CD14-positive monocyte (primary cell): ENCODE measurements around the gene PRKN. TPM values are rescaled to one million over a fixed set of nuclear protein-coding genes. Genes with fewer than 3 reads are reported as not detected.

Experiments used
- DNase-seq, 3 donors: peaks; one replicate each; pipeline ENCODE4 v3.0.0-alpha.2; 2011 to 2022
- H2AFZ ChIP-seq: 2 replicates; pipeline ENCODE4 v1.6.0; 2012; ENCODE audit warnings: mild to moderate bottlenecking, low read depth, low read length, inconsistent platforms; ENCODE audit not compliant: insufficient read depth, poor library complexity, severe bottlenecking
- H3K27ac ChIP-seq, 2 donors: 1 replicate in 1 of 2; 2 replicates in 1 of 2; pipeline ENCODE4 v1.5.1; 2012 to 2013; ENCODE audit warnings: low read length in 2 of 2, control low read depth in 1 of 2, inconsistent platforms in 1 of 2, low read depth in 1 of 2, mild to moderate bottlenecking in 1 of 2
- H3K27me3 ChIP-seq, 2 donors: one replicate each; pipeline versions ENCODE4 v1.6.0 to v1.6.1; 2011 to 2013; ENCODE audit warnings: low read length in 2 of 2; ENCODE audit not compliant: control insufficient read depth in 2 of 2, insufficient read depth in 2 of 2
- H3K36me3 ChIP-seq, 2 donors: replicated peaks in 1 of 2; 1 replicate in 1 of 2; 2 replicates in 1 of 2; pipeline versions ENCODE4 v1.5.1 to v1.6.1; 2012 to 2013; ENCODE audit warnings: low read length in 2 of 2, control low read depth in 1 of 2, inconsistent platforms in 1 of 2, mild to moderate bottlenecking in 1 of 2; ENCODE audit not compliant: insufficient read depth in 2 of 2, control insufficient read depth in 1 of 2
- H3K4me1 ChIP-seq, 2 donors: 1 replicate in 1 of 2; 2 replicates in 1 of 2; pipeline versions ENCODE4 v1.5.1 to v1.6.1; 2012 to 2013; ENCODE audit warnings: low read length in 2 of 2, control low read depth in 1 of 2, inconsistent platforms in 1 of 2, mild to moderate bottlenecking in 1 of 2, moderate library complexity in 1 of 2; ENCODE audit not compliant: insufficient read depth in 2 of 2, control insufficient read depth in 1 of 2
- H3K4me2 ChIP-seq: replicated peaks from 2 replicates; pipeline ENCODE3; 2012; ENCODE audit warnings: low read length, moderate library complexity, mild to moderate bottlenecking; ENCODE audit not compliant: poor library complexity, severe bottlenecking; ENCODE audit errors: extremely low read depth
- H3K4me3 ChIP-seq, 3 experiments: fragments of 200-600 bp in 1 of 3; sonication (generic) in 1 of 3; replicated peaks in 1 of 3; 1 replicate in 2 of 3; 2 replicates in 1 of 3; pipeline ENCODE4 v1.5.1; 2011 to 2013; ENCODE audit warnings: low read length in 3 of 3, mild to moderate bottlenecking in 3 of 3, control low read depth in 2 of 3, low read depth in 2 of 3, inconsistent platforms in 1 of 3, moderate library complexity in 1 of 3
- H3K79me2 ChIP-seq: 2 replicates; pipeline ENCODE4 v1.6.0; 2012; ENCODE audit warnings: mild to moderate bottlenecking, control low read depth, inconsistent platforms, low read length, moderate library complexity; ENCODE audit not compliant: insufficient read depth
- H3K9ac ChIP-seq: 2 replicates; pipeline ENCODE4 v1.6.0; 2017; ENCODE audit warnings: low read length, mild to moderate bottlenecking; ENCODE audit not compliant: insufficient read depth, poor library complexity, severe bottlenecking
- H3K9me3 ChIP-seq, 2 donors: replicated peaks in 1 of 2; 1 replicate in 1 of 2; 2 replicates in 1 of 2; pipeline versions ENCODE4 v1.5.1 to v1.6.1; 2012 to 2013; ENCODE audit warnings: low read length in 2 of 2, control low read depth in 1 of 2; ENCODE audit not compliant: control insufficient read depth in 1 of 2, insufficient read depth in 1 of 2
- H4K20me1 ChIP-seq: 2 replicates; pipeline ENCODE4 v1.6.0; 2012; ENCODE audit warnings: mild to moderate bottlenecking, low read length, control low read depth, moderate library complexity; ENCODE audit not compliant: insufficient read depth
- H3K27ac Mint-ChIP-seq, 7 donors: one replicate each; pipeline ENCODE4 v1.8.0; 2020; ENCODE audit warnings: mild to moderate bottlenecking in 7 of 7, mixed read lengths in 7 of 7, moderate library complexity in 6 of 7, inconsistent platforms in 2 of 7
- H3K27me3 Mint-ChIP-seq, 3 donors: one replicate each; pipeline ENCODE4 v1.8.0; 2021 to 2022; ENCODE audit warnings: low read depth in 3 of 3, mild to moderate bottlenecking in 3 of 3, mixed read lengths in 3 of 3, moderate library complexity in 3 of 3, inconsistent platforms in 1 of 3
- H3K36me3 Mint-ChIP-seq, 2 donors: one replicate each; pipeline ENCODE4 v1.8.0; 2020; ENCODE audit warnings: mixed read lengths in 2 of 2, inconsistent platforms in 1 of 2, mild to moderate bottlenecking in 1 of 2
- H3K4me1 Mint-ChIP-seq: one replicate; pipeline ENCODE4 v1.8.0; 2020; ENCODE audit warnings: mild to moderate bottlenecking, mixed read lengths
- H3K4me3 Mint-ChIP-seq, 2 donors: one replicate each; pipeline ENCODE4 v1.8.0; 2020; ENCODE audit warnings: mild to moderate bottlenecking in 2 of 2, mixed read lengths in 2 of 2, moderate library complexity in 1 of 2
- H3K9me3 Mint-ChIP-seq, 7 donors: one replicate each; pipeline ENCODE4 v1.8.0; 2020 to 2022; ENCODE audit warnings: mixed read lengths in 7 of 7, mild to moderate bottlenecking in 6 of 7, moderate library complexity in 6 of 7, inconsistent platforms in 2 of 7
- WGBS: methylation state at CpG from one replicate; pipeline ENCODE4 v1.1.5; 2013; ENCODE audit warnings: missing lambda C conversion rate; ENCODE audit not compliant: insufficient coverage; 5-methylcytosine and 5-hydroxymethylcytosine counted together
- intact Hi-C, 2 donors: fragments of 100-400 bp; cut with micrococcal nuclease; formaldehyde crosslinking; loops; one replicate each; pipeline versions ENCODE4 v1.15.0 to v1.15.1; 2023
- polyA plus RNA-seq, 3 donors: library from polyadenylated mRNA; depleted of rRNA in 1 of 3; unstranded in 2 of 3; stranded (reverse) in 1 of 3; fragments of 300-500 nt in 2 of 3; fragments of >200 nt in 1 of 3; fragmentation: Illumina TruSeq in 2 of 3; gene quantifications; 1 replicate in 2 of 3; 2 replicates in 1 of 3; pipeline ENCODE4 v1.2.3, GENCODE V29; 2012 to 2021
- TF ChIP-seq, protein P1 (sequence below): fragments of 200-600 bp; IDR thresholded peaks from one replicate; pipeline ENCODE4 v1.8.0; 2022; ENCODE audit warnings: antibody characterized with exemption, mild to moderate bottlenecking

PRKN gene
- polyA plus RNA-seq, 3 donors, result 0.19 to 0.21 TPM; not detected in 1

DNA sequence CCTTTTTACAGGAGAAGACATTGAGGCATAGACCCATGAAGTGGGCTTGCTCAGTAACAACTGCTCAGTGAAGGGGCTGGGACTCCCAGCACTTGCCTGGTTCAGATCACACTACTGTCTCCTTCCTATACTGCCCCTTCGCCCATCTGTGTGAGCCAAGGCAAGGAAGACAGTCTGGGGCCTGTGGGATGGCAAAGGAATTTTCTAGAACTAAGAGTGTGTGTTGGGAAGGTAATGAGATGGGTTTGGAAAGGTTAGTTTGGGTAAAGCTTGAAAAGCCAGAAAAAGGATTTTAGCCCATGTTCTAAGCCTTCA lies 1240.4 kb downstream of the PRKN start:
- Histone ChIP-seq H3K27me3 (no peaks in the 10 kb centered on the region), H3K9ac (no peak overlapping the region), H3K27ac (no peak overlapping the region), H2AFZ (no peak overlapping the region), H3K4me3 (no peak overlapping the region), H3K79me2 (no peaks in the 10 kb centered on the region), H3K4me1 (no peaks in the 10 kb centered on the region), H4K20me1 (no peaks in the 10 kb centered on the region), H3K9me3 (peaks cover 0 to 5% of the 10 kb centered on the region in 2 donors), H3K36me3 (no peaks in the 10 kb centered on the region), H3K4me2 (no peak overlapping the region)
- H3K36me3 Mint-ChIP-seq, result no peaks in the 10 kb centered on the region
- H3K9me3 Mint-ChIP-seq, result peaks cover 2 to 13% (median 6%) of the 10 kb centered on the region in 7 donors
- intact Hi-C loops, result no loop called here
- peaks cover 0 to 5% (median 0%) of the 10 kb centered on the region in 3 donors for H3K27me3 Mint-ChIP-seq
- H3K4me3 Mint-ChIP-seq, result no peak overlapping the region
- H3K27ac Mint-ChIP-seq, result no peak overlapping the region
- no CpG with 5 or more reads among the region's 1 CpG for WGBS
- DNase-seq, result no peak
- H3K4me1 Mint-ChIP-seq, result no peaks in the 10 kb centered on the region
- TF ChIP-seq, protein P1, sequence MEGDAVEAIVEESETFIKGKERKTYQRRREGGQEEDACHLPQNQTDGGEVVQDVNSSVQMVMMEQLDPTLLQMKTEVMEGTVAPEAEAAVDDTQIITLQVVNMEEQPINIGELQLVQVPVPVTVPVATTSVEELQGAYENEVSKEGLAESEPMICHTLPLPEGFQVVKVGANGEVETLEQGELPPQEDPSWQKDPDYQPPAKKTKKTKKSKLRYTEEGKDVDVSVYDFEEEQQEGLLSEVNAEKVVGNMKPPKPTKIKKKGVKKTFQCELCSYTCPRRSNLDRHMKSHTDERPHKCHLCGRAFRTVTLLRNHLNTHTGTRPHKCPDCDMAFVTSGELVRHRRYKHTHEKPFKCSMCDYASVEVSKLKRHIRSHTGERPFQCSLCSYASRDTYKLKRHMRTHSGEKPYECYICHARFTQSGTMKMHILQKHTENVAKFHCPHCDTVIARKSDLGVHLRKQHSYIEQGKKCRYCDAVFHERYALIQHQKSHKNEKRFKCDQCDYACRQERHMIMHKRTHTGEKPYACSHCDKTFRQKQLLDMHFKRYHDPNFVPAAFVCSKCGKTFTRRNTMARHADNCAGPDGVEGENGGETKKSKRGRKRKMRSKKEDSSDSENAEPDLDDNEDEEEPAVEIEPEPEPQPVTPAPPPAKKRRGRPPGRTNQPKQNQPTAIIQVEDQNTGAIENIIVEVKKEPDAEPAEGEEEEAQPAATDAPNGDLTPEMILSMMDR, result no peak

DNA sequence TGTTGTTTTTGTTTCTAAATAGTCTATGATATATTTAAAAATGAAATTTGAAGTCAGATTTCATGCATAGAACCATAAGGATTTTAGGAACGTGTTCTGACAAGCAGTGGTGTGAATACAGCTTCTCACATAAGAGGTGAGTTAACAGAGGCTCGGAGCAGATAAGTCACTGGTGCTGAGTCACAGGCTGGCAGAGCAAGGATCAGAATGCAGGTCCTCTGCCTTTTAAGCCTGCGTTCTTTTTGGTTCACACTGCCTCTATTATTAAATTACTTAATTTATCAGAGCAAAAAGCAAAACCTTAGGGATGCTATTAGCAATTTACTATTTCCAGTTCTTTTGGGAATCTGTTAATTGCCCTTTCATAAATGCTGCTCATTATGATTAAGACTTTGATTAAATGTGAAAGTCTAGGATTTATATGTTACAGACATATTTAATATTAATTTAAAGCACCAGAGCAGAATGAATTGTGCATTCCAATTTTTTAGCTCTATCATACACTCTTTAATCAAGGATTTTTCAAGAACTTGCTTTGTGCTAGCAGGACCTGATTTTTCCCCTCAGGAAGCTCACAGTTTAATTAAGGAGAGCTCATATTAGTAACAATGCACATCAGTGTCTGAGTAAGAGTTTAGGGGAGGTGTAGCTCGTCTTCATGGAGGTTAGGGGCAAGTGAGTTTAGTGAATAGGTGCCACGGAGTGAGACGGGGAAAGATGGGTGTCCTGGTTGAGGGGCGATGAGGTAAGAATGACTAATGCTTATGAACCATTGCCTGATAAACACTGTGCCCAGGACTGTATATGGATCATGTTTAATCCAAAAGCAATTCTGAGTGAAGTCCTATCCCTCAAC lies 1241.0 kb downstream of the PRKN start:
- Mint-ChIP-seq H3K4me1 (no peaks in the 10 kb centered on the region), H3K27ac (no peak overlapping the region), H3K9me3 (peaks cover 2 to 13% (median 6%) of the 10 kb centered on the region in 7 donors), H3K36me3 (no peaks in the 10 kb centered on the region), H3K4me3 (no peak overlapping the region), H3K27me3 (peaks cover 0 to 4% (median 0%) of the 10 kb centered on the region in 3 donors)
- Histone ChIP-seq H3K9me3 (peaks cover 0 to 5% of the 10 kb centered on the region in 2 donors), H3K4me2 (no peak overlapping the region), H3K27ac (no peak overlapping the region), H4K20me1 (no peaks in the 10 kb centered on the region), H3K9ac (no peak overlapping the region), H2AFZ (no peak overlapping the region), H3K36me3 (no peaks in the 10 kb centered on the region), H3K4me1 (no peaks in the 10 kb centered on the region), H3K4me3 (no peak overlapping the region), H3K27me3 (no peaks in the 10 kb centered on the region), H3K79me2 (no peaks in the 10 kb centered on the region)
- TF ChIP-seq, protein P1, result no peak
- 85% methylated on average over 5 of the region's 7 CpGs for WGBS
- no peak for DNase-seq
- intact Hi-C loops, result no loop called here
